PC-3 (cell line): ENCODE results near the gene MRPS12.

Source experiments
- CTCF ChIP-seq: fragments of 300-600 bp; sonication (generic); conservative IDR thresholded peaks from 2 replicates; pipeline ENCODE4 v1.5.1; 2017; ENCODE audit warnings: antibody characterized with exemption, low read depth, mild to moderate bottlenecking, low read length
- EZH2 ChIP-seq: fragments of 300-600 bp; sonication (generic); IDR thresholded peaks from one replicate; pipeline ENCODE4 v1.6.1; 2017; ENCODE audit warnings: antibody characterized with exemption, mild to moderate bottlenecking, low read length; ENCODE audit not compliant: unreplicated experiment
- EZH2phosphoT487 ChIP-seq: fragments of 300-600 bp; sonication (generic); IDR thresholded peaks from 2 replicates; pipeline ENCODE4 v1.6.1; 2018; ENCODE audit warnings: mild to moderate bottlenecking, antibody characterized with exemption, low read length, borderline replicate concordance

GRCh38 chr19:38945562-38946228, 15.0 kb downstream of the MRPS12 start:
- TF ChIP-seq CTCF = no peak
- no peak for TF ChIP-seq EZH2phosphoT487
- TF ChIP-seq EZH2 = no peak
